MV-4-11 (cell line): ENCODE measurements around the gene HES4.
"Not testable (repeated sequence)": the region's sequence is repeated elsewhere in the genome, so short reads cannot be mapped to it uniquely, and the experiment has no call there.

Experiments
- DNase-seq: peaks from one replicate; lab custom pipeline; 2025; lab: John Stamatoyannopoulos, UW

HES4 gene

GRCh38 chr1:1017397-1018320, 17.8 kb upstream of the HES4 start:
- not testable (repeated sequence) for DNase-seq

- DNase-seq: no peak
These were observed 15.1 kb upstream of the HES4 start for GRCh38 chr1:1014799-1015681.

GRCh38 chr1:1013922-1014648, 14.2 kb upstream of the HES4 start:
- no peak for DNase-seq

GRCh38 chr1:1013105-1013921, 13.4 kb upstream of the HES4 start, which contains the start of gene ISG15:
Gene ISG15, plus strand, starts transcription at chr1:1013497. Its CDS starts 77 bp downstream, at chr1:1013574.
- peak; percentile 83 for DNase-seq

- DNase-seq: not testable (repeated sequence)
These were observed 12.8 kb upstream of the HES4 start for GRCh38 chr1:1012736-1013104.

- no peak for DNase-seq
These were observed 11.6 kb upstream of the HES4 start for GRCh38 chr1:1011396-1011949.

GRCh38 chr1:1010131-1010530, 10.2 kb upstream of the HES4 start:
- not testable (repeated sequence) for DNase-seq

GRCh38 chr1:1006305-1007159, 6.6 kb upstream of the HES4 start:
- DNase-seq: no peak

- no peak for DNase-seq
These were observed 5.9 kb upstream of the HES4 start for GRCh38 chr1:1005774-1006304.

- DNase-seq: no peak
These were observed 5.1 kb upstream of the HES4 start for GRCh38 chr1:1004780-1005697.

- no peak for DNase-seq
These were observed 4.5 kb upstream of the HES4 start for GRCh38 chr1:1004420-1004779.

- no peak for DNase-seq
These were observed 3.9 kb upstream of the HES4 start for GRCh38 chr1:1003618-1004419.

GRCh38 chr1:1001057-1001783, 1.3 kb upstream of the HES4 start:
- no peak for DNase-seq

GRCh38 chr1:1000357-1001056, 610 bp upstream of the HES4 start:
- DNase-seq: peak; percentile 50

- DNase-seq: no peak
These were observed 737 bp downstream of the HES4 start for GRCh38 chr1:998995-999724.

GRCh38 chr1:998745-998994, 1.2 kb downstream of the HES4 start:
- DNase-seq: no peak
